Stimulated activated naive CD8-positive, alpha-beta T cell treated with anti-CD3 and anti-CD28 coated beads, Interleukin-15, amount 100 ng/mL, for 72 hours (primary cell): Measurements from ENCODE around the gene LHX3.

ENCODE experiments used
- ATAC-seq: fragments of 150-1000 bp; cut with Tn5 transposase; 2 replicates; pipeline ENCODE4 v1.10.0; 2021; ENCODE audit warnings: mild to moderate bottlenecking, moderate library complexity
- DNase-seq, 2 donors: peaks; one replicate each; pipeline ENCODE4 v3.0.0; 2021 to 2022
- H3K27ac Mint-ChIP-seq, 2 donors: one replicate each; pipeline ENCODE4 v1.8.0; 2022; ENCODE audit warnings: mild to moderate bottlenecking in 2 of 2, mixed read lengths in 2 of 2, moderate library complexity in 2 of 2
- H3K27me3 Mint-ChIP-seq: one replicate; pipeline ENCODE4 v1.8.0; 2022; ENCODE audit warnings: mixed read lengths
- H3K4me1 Mint-ChIP-seq: one replicate; pipeline ENCODE4 v1.8.0; 2022; ENCODE audit warnings: mild to moderate bottlenecking, mixed read lengths
- H3K4me3 Mint-ChIP-seq, 2 donors: one replicate each; pipeline ENCODE4 v1.8.0; 2022; ENCODE audit warnings: mild to moderate bottlenecking in 2 of 2, mixed read lengths in 2 of 2, moderate library complexity in 1 of 2
- H3K9me3 Mint-ChIP-seq, 2 donors: one replicate each; pipeline ENCODE4 v1.8.0; 2022; ENCODE audit warnings: mixed read lengths in 2 of 2

Gene LHX3

DNA sequence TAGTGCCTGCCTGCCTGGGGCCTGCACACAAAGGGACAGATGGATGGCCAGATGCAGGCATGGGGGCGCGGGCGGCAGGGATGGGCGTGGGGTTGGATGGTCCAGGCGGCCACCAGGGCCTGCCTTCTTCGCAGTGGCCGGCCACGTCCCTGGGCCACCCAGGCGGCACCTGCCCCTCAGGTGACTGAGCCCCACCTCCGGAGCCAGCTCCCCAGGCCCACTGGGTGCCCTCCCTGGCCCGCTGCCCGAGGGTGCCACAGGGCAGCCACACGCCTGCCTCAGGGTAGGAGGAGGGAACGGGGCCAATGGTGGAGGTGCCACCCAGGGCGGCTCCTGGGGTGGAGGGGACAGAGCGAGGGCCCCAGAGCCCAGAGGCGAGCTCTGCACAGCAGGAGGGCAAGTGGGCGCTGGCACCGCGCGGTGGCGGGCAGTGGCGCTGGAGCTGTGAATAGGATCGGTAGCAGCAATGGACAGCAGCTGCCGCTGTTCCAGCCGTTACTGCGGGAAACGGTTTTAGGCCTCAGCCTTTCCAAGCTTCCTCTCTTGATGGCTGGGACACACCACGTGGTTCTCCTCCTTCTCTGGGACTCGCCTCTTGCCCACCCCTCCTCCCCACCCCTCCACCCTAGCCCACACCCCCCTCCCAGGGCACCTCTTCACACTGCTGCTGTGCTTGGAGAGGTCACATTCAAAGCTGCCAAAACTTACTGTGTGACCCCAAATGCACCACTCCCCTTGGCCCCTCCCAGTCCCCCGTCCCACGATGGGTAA, 19.1 kb downstream of the LHX3 start:
- DNase-seq (no peak), ATAC-seq (peak; percentile 40)
- no peak overlapping the region for H3K27ac Mint-ChIP-seq
- H3K4me1 Mint-ChIP-seq, result no peaks in the 10 kb centered on the region
- no peak overlapping the region for H3K4me3 Mint-ChIP-seq
- peaks cover 54% of the 10 kb centered on the region for H3K27me3 Mint-ChIP-seq
- no peaks in the 10 kb centered on the region for H3K9me3 Mint-ChIP-seq

DNA sequence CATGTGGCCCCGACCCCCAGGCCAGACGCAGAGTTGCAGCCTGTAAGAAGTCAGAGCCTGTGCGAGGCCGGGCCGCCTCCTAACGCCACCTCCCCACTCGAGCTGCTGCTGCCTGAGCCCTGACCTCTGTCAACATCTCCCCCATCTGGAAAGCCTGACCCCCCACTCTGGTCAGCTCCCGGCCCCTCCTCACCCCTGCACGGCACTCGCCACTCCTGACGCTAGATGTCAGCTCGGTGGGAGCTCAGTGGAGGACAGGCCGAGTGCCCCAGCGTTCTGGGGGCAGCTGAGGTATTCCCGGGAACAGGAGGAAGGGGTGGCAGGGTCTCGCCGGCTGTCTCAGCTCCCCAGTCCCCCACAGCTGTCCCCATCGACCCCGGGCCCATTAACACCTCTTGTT, 19.9 kb downstream of the LHX3 start:
- Mint-ChIP-seq H3K4me3 (no peak overlapping the region), H3K4me1 (no peaks in the 10 kb centered on the region), H3K9me3 (no peaks in the 10 kb centered on the region), H3K27ac (no peak overlapping the region), H3K27me3 (peaks cover 46% of the 10 kb centered on the region)
- ATAC-seq (no peak), DNase-seq (no peak)

DNA sequence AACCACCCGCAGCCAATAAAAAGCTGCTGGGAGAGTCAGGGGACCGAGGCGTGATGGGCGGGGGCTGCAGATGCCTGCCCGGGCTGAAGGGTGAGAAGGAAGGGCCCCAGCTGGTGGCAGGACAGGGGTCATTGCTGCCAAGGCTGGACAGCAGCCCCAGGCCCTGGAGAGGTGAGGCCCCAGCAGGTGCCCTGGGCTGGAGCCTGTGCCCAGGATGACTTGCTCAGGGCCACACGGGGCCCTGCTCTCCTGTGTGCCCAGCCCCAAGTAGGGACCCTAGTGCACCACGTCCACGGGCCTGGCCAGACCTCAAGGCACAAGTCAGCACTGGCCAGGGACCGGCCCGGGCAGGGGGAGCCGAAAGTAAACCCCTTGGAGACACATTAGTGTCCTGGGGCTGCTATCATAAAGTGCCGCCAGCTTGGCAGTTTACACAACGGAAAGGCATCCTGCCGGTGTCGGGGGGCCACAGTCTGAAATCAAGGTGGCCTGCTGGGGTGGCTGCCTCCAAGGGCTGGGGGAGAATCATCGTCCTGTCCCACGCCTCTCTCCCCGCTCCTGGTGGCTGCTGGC, 22.0 kb downstream of the LHX3 start:
- no peak for ATAC-seq
- H3K27me3 Mint-ChIP-seq, result peaks cover 31% of the 10 kb centered on the region
- H3K9me3 Mint-ChIP-seq, result no peaks in the 10 kb centered on the region

DNA sequence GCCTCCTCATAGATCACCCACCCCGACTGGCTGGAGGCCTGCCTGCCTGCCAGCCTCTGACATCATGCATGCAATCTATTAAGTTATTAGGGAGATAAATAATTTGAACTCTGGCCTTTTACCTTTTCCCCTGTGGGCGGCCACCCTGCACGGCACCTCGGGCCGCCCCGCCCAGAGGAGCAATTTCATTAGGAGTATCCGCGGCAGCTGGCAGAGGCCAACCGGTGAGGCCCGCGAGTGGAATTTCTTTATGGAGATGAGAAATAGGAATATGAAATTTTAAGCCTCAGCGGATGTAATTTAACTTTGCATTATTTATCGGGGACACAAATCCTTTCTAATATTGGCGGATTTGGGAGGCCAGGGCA, 22.5 kb downstream of the LHX3 start:
- DNase-seq, result no peak
- Mint-ChIP-seq H3K4me3 (no peak overlapping the region), H3K4me1 (no peaks in the 10 kb centered on the region), H3K27ac (peak overlapping the region; percentile 12 to 28), H3K27me3 (peaks cover 25% of the 10 kb centered on the region), H3K9me3 (no peaks in the 10 kb centered on the region)
- no peak for ATAC-seq

More for the DNA sequence above, 22.0 kb downstream of the LHX3 start:
- H3K27ac Mint-ChIP-seq, result no peak overlapping the region
- no peak overlapping the region for H3K4me3 Mint-ChIP-seq
- no peak for DNase-seq
- no peaks in the 10 kb centered on the region for H3K4me1 Mint-ChIP-seq

DNA sequence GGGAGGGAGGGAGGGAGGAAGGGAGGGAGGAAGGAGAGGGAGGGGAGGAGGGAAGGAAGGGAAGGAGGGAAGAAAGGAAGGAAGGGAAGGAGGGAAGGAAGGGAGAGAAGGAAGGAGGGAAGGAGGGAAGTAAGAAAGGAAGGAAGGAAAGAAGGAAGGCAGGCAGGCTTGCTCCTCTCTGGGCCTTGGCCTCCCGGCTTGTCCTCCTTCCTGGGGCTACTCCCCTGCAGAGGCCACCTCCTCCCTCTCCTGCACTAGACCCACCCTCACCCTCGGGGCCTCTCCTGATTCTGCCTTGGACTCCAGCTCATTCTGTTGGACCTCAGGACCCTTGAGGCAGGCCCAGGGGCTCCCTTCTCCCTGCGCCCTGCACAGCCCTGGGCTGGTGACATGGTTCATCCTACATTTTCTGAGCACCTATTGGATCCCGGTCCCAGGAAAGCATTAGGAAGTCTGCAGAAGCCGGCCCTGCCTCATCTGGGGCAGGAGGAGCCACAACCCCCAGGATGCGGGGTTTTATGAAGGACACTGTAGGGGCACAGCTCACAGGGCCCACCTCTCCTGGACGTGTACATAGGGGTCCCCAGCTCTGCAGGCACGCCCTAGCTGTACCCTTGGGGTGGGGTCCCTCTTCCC, 23.0 kb downstream of the LHX3 start:
- no peaks in the 10 kb centered on the region for H3K9me3 Mint-ChIP-seq
- DNase-seq (no peak), ATAC-seq (no peak)
- no peak overlapping the region for H3K4me3 Mint-ChIP-seq
- no peak overlapping the region for H3K27ac Mint-ChIP-seq
- no peaks in the 10 kb centered on the region for H3K4me1 Mint-ChIP-seq
- H3K27me3 Mint-ChIP-seq, result peaks cover 20% of the 10 kb centered on the region

DNA sequence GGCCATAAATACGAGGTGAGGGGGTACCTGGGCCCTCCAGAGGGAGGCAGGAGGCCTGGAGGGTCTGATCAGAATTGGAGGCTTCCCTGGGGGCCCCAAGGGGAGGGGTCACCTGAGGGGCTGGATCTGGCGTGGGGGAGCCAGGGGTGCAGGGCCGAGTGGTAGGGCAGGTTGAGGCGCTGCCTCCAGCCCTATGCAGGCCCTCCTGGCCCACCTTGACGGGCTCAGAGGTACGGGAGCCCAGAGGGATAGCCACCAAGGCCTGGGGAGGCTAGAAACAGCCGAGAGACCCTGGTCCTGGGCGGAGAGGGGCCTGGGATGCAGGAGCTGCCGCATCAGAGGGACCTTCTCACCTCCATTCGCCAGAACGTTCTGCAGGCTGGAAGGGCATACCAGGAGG, 24.3 kb downstream of the LHX3 start:
- peaks cover 10% of the 10 kb centered on the region for H3K27me3 Mint-ChIP-seq
- no peak overlapping the region for H3K4me3 Mint-ChIP-seq

DNA sequence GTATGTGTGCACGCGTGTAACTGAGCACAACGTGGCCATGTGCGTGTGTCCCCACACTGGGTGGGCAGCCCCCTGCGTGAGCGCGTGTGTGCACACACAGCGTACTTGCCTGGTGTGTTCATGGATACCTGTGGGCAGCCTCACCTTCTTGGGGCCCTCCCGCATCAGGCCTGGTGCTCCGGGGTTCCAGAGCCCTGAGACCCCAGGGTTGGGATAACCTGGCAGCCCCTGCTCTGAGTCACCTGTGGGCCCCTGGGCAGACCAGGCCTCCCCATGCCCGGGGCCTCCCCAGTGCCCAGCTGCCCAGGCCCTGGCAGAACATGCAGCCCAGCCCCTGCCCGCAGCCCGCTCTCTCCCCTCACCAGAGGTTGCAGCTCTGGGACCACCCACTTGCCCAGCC, 25.2 kb downstream of the LHX3 start:
- DNase-seq (no peak), ATAC-seq (peak; percentile 23)
- no peaks in the 10 kb centered on the region for H3K9me3 Mint-ChIP-seq
- no peak overlapping the region for H3K27ac Mint-ChIP-seq
- no peaks in the 10 kb centered on the region for H3K4me1 Mint-ChIP-seq
- peaks cover 3% of the 10 kb centered on the region for H3K27me3 Mint-ChIP-seq
- no peak overlapping the region for H3K4me3 Mint-ChIP-seq

More for the DNA sequence above, 24.3 kb downstream of the LHX3 start:
- no peak overlapping the region for H3K27ac Mint-ChIP-seq
- ATAC-seq, result no peak
- no peak for DNase-seq
- no peaks in the 10 kb centered on the region for H3K4me1 Mint-ChIP-seq
- no peaks in the 10 kb centered on the region for H3K9me3 Mint-ChIP-seq

DNA sequence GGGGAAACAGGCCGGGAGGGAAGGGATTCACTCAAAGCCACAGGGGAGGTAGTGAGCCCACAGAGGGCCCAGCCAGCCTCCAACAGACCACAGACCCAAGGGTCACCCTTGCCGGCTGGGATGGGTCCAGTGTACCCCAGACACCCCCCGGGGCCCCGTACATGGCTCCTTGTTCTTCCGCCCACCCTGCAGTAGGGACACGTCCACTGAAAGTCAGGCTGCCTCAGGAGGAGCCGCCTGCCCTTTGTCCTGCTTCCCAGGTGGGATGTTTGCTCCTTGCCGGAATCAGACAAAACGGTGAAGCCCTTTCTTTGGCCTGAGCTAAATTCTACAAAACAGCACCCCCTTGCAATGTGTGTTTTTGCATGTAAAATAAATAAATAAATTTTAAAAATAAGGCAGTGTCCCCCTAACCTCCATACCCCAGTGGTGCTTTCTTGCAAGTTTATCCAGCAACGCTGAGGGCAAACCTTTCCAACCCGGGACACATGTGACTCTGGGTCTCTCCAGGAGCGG, 25.8 kb downstream of the LHX3 start:
- Mint-ChIP-seq H3K27me3 (no peaks in the 10 kb centered on the region), H3K9me3 (no peaks in the 10 kb centered on the region), H3K4me1 (no peaks in the 10 kb centered on the region), H3K27ac (no peak overlapping the region), H3K4me3 (no peak overlapping the region)
- ATAC-seq (no peak), DNase-seq (no peak)

DNA sequence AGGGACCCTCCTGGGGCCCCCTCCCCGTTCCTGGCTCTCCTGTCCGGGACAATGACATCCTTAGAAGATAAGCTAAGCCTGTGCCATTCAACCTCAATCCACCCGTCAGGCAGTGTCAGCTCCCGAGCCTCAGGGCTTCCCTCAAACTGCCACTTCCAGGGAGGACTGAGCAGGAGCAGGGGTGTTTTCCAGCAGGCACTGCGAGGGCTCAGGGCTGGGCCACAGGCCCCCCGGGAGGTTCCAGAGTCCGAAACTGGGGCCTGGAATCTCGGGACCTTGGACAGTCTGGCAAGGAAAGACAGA, 26.2 kb downstream of the LHX3 start:
- DNase-seq, result no peak
- no peak for ATAC-seq
- Mint-ChIP-seq H3K4me1 (no peaks in the 10 kb centered on the region), H3K27me3 (no peaks in the 10 kb centered on the region), H3K4me3 (no peak overlapping the region), H3K9me3 (no peaks in the 10 kb centered on the region), H3K27ac (no peak overlapping the region)

DNA sequence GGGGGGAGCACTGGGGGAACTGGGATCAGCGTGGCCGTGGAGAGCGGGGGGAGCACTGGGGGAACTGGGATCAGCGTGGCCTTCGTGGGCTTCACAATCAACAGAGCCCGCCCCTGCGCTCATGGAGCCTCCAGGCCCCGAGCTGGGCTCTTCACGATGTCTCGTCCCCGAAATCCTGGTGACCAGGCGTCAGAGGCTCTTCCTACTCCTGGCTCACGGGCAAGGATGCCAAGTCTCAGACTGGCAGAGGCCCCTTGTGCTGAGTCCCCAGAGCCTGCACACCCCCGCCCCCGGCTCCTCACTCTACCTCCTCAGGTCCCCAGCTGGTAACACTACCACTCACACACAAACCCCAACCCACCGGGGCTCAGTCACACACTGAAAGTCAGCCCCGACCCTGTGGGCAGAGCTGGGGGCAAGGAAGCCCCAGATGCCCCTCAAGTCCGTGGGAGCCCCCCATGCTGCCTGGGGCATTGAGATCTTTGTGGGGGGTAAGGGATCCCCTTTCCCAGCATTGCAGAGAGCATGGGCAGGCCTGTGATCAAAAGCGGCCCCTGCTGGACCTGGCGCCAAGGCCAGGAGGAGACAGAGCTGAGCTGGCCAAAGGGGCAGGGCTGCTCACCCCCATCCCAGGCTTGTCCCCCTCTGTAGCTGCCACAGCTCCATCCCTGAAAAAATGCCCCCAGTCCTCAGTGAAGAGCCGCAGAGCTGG, 26.7 kb downstream of the LHX3 start:
- ATAC-seq, result no peak
- Mint-ChIP-seq H3K4me3 (no peak overlapping the region), H3K4me1 (no peaks in the 10 kb centered on the region), H3K27ac (no peak overlapping the region), H3K9me3 (no peaks in the 10 kb centered on the region), H3K27me3 (no peaks in the 10 kb centered on the region)
- no peak for DNase-seq

DNA sequence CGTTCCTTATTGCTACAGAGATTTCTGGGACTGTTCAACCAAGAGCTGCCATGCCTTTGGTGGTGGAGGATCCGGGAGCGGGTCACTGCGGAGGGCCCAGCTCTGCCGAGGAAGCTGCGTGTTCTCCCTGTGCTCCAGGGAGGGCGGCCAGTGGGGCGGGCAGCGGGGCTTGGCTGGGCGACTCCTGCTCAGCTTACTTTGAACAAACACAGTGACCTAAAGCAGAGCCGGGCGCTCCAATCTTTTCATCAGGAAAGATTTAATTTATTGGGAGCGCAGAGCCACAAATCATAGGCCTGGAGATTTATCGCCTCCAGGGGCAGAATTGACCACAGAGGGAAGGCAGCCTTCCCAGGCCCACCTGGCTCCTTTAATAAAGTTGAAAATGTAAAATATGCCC, 27.7 kb downstream of the LHX3 start:
- DNase-seq (no peak), ATAC-seq (no peak)
- H3K4me3 Mint-ChIP-seq, result no peak overlapping the region
- no peaks in the 10 kb centered on the region for H3K9me3 Mint-ChIP-seq
- no peak overlapping the region for H3K27ac Mint-ChIP-seq
- H3K27me3 Mint-ChIP-seq, result no peaks in the 10 kb centered on the region
- no peaks in the 10 kb centered on the region for H3K4me1 Mint-ChIP-seq

DNA sequence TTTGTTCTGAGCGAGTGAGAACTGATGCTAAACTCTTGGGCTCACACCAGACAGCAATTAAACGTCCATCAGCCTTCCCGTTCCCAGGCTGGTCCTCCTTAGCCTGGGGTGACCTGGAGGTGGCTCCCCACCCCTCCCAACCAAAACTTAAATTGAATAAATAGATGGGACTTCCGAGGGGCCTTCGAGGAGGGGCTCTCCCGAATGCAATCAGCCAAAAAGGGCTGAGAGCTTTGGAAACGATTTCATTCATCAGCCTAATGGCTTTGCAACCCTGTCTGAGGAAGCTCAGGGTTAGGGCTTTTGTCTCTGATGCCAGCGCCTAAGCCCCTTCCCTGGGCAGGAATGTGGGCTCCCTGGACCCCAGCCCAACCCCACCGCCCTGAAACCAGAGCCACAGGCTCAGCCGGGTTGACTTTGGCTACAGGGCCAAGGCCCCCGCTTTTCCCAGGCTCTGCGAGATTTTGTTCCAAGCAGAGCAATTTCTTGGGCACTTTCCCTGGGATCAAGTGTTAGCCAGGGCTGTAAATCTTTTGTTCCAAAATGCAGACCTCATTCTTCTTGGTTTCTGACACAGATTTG, 29.2 kb downstream of the LHX3 start:
- no peaks in the 10 kb centered on the region for H3K9me3 Mint-ChIP-seq

DNA sequence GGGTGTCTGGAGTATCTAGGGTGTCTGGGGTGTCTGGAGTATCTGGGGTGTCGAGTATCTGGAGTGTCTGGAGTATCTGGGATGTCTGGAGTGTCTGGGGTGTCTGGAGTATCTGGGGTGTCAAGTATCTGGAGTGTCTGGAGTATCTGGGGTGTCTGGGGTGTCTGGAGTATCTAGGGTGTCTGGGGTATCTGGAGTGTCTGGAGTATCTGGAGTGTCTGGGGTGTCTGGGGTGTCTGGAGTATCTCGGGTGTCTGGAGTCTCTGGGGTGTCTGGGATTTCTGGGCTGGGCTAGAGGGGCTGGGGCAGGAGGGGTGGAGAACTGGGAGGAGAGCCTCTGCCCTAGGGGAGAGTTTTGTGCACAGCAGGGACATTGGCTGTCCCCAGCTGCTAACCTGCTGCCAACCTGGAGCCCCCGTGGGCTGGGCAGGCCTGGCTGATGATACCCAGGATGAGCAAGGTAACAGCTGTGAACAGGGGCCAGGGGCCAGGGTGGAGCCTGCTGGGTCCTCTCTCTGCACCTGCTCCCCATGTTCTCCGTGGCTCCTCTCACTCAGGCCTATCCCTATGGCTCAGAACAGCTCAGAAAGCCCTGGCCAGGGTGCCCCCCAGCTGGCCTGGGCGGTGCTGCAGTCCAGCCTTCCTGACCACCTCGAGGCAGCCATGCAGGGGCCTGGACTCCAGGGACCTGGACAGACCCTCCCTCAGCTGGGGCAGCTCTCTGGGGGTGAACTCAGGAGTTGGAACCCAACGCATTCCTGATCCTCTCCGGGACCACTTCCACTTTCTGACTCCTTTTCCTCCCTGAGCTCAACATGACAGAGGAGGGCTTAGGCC, 29.9 kb downstream of the LHX3 start:
- DNase-seq, result no peak
- H3K27me3 Mint-ChIP-seq, result peaks cover 13% of the 10 kb centered on the region
- ATAC-seq, result no peak
- H3K4me3 Mint-ChIP-seq, result no peak overlapping the region
- no peaks in the 10 kb centered on the region for H3K9me3 Mint-ChIP-seq
- no peak overlapping the region for H3K27ac Mint-ChIP-seq
- H3K4me1 Mint-ChIP-seq, result no peaks in the 10 kb centered on the region

More for the DNA sequence above, 29.2 kb downstream of the LHX3 start:
- no peak overlapping the region for H3K4me3 Mint-ChIP-seq
- H3K27ac Mint-ChIP-seq, result no peak overlapping the region
- no peak for DNase-seq
- H3K4me1 Mint-ChIP-seq, result no peaks in the 10 kb centered on the region
- ATAC-seq, result no peak
- peaks cover 9% of the 10 kb centered on the region for H3K27me3 Mint-ChIP-seq

DNA sequence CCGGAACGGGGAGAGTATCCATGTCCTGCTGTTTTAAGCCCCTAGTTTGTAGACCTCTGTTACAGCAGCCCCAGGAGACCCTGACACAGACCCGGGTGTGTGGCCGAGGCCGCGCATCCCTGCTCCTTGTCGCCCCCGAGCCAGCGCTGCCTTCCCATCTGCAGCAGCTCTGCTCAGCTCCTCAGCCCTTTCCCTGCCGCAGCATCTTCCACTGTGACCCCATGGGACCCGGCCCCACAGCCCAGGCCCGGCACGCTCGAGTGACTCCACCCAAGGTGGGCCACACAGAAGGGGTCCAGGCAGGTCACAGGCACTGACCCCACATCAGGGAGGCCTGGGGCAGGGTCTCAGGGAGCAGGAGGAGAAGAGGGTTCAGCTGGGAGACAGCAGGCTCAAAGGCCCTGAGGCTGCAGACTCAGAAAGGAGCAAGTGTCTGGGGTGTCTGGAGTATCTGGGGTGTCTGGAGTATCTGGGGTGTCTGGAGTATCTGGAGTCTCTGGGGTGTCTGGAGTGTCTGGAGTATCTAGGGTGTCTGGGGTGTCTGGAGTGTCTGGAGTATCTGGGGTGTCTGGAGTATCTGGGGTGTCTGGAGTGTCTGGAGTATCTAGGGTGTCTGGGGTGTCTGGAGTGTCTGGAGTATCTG, 31.2 kb downstream of the LHX3 start:
- ATAC-seq, result no peak
- Mint-ChIP-seq H3K27ac (no peak overlapping the region), H3K4me1 (no peaks in the 10 kb centered on the region), H3K27me3 (peaks cover 21% of the 10 kb centered on the region), H3K9me3 (no peaks in the 10 kb centered on the region), H3K4me3 (no peak overlapping the region)
- no peak for DNase-seq
